ELF-1 (cell line): Measurements from ENCODE around the gene SPDYE2.
A peak's percentile ranks its signal among the peaks of the same experiment; 100 is the strongest.
"Not testable (repeated sequence)": the region's sequence is repeated elsewhere in the genome, so short reads cannot be mapped to it uniquely, and the experiment has no call there.

Experiments used
- DNase-seq: peaks from one replicate; pipeline ENCODE4 v3.0.0-alpha.2; 2016; ENCODE audit warnings: low read depth, low spot score

SPDYE2 gene

DNA sequence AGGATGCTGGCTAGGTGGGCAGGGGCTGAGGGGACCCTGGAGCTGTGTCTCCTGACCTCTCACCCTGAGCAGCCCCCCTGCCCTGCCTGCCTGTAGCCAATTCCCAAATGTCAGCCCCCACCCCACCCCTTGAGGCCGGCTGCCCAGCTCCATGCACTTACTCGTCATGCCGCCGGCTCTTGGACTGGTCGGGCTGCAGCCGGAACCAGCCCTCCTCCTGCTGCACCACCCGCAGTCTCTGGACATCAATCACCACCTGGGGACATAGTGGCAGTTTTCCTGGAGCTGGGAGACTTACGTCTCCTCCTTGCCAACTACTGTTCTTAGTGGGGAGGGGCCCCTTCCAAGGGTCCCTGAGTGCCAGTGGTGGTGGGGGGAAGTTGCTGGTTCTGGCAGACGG lies 48.7 kb downstream of the SPDYE2 start:
- DNase-seq, result not testable (repeated sequence)

- DNase-seq, result not testable (repeated sequence)
Measured at GRCh38 chr7:102602317-102602716, 51.3 kb downstream of the SPDYE2 start.

DNA sequence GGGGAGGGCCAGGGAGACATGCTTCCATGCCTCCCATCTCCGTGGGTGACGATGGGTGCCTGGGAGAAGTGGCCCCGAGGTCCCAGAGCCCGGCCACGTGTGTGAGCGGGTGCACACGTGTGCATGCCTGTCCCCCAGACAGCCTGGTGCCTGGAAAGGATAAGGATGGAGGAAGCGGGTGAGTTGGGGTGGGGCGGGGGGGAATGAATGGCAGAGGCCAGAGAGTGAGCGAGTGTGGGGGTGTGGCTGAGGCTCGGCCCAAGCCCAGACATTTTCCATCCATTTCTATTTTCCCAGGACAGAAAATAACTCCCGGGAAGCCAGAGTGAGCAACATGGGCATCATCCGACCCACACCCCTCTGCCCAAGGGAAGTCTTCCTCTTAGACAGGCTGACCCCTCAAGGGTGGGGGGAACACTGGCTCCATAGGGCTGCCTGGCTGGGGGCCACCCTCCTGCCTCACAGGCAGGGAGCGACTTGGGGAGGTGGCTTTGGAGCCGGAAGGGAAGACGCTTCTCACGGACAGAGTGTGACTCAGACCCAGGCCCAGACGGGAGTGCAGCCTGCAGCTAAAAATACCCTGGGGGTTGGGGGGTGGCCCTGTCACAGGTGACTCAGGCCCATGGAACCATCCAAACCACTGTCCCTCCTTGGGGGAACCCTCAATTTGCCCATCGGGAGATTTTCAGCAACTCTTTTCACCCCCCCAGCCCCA lies 53.6 kb downstream of the SPDYE2 start:
- not testable (repeated sequence) for DNase-seq

DNA sequence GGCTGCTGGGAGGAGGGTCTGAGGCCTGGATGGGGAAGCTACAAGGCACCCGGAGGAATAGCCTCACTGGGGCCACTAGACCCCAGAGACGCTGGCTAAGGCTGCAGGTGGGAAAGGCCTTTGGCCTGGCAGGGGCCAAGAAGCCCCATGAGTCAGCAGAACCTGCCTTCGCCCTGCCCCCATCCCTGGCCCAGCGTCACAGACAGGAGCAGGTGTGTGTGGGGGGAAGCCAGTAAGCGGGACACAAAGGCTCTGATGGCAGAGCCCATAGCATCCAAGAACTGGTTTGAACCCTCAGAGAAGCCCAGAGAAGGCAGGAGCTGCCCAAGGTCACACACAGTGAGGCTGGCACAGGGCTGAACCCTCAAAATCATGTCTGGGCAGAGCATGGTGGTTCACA lies 55.8 kb downstream of the SPDYE2 start:
- DNase-seq, result not testable (repeated sequence)

- DNase-seq, result not testable (repeated sequence)
Measured at GRCh38 chr7:102609734-102610133, 58.7 kb downstream of the SPDYE2 start.

DNA sequence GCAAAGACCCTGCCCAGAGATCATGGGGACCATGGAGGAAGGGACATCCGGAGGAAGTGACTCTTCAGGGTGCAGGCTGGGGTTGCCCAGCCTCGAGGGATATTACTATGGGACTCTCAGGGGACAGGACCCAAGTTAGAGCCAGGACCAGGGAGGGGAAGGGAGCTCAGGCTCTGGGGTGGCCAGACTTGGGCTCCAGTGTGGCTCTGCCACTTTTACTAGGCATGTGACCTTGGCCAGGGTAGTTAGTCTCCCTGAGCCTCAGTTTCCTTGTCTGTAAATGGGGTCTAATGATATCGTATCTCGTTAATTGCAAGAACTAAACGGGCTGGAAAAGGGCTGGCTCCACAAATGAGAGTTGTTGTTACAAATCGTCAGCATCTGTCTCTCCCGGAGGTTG lies 59.4 kb downstream of the SPDYE2 start:
- DNase-seq, result not testable (repeated sequence)

- DNase-seq, result not testable (repeated sequence)
Measured at GRCh38 chr7:102611013-102611674, 60.1 kb downstream of the SPDYE2 start.

- peak; percentile 14 for DNase-seq
Measured at GRCh38 chr7:102611675-102612325, 60.8 kb downstream of the SPDYE2 start.
